Prostate gland (tissue), 2 donors: ENCODE measurements around the gene RPS14.

Experiments
- POLR2A ChIP-seq: fragments of 450-650 bp; IDR thresholded peaks from one replicate; pipeline ENCODE4 v1.6.1; 2016; ENCODE audit warnings: antibody characterized with exemption, mild to moderate bottlenecking
- TF ChIP-seq, protein P1 (sequence below), 4 experiments: fragments of 200-600 bp in 2 of 4; fragments of 450-650 bp in 2 of 4; sonication (generic) in 2 of 4; IDR thresholded peaks; 1 replicate in 3 of 4; 2 replicates in 1 of 4; pipeline ENCODE4 v1.5.1; 2016 to 2019; ENCODE audit warnings: antibody characterized with exemption in 4 of 4, mild to moderate bottlenecking in 2 of 4, moderate library complexity in 2 of 4

DNA sequence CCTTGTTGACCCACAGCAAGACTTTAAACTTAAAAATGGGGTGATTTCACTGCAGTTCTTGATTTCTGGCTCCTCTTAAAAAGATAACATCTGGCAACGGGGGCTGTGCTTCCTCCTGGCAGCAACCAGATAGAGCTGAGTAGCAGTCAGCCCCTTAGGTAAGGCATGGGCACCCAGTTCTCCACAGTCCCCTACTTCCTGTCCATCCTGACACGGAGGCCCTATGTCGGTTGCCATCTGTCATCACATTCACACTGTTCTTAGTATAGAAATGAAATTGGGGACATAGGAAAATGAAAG, 48.5 kb downstream of the RPS14 start:
- TF ChIP-seq, protein P1, sequence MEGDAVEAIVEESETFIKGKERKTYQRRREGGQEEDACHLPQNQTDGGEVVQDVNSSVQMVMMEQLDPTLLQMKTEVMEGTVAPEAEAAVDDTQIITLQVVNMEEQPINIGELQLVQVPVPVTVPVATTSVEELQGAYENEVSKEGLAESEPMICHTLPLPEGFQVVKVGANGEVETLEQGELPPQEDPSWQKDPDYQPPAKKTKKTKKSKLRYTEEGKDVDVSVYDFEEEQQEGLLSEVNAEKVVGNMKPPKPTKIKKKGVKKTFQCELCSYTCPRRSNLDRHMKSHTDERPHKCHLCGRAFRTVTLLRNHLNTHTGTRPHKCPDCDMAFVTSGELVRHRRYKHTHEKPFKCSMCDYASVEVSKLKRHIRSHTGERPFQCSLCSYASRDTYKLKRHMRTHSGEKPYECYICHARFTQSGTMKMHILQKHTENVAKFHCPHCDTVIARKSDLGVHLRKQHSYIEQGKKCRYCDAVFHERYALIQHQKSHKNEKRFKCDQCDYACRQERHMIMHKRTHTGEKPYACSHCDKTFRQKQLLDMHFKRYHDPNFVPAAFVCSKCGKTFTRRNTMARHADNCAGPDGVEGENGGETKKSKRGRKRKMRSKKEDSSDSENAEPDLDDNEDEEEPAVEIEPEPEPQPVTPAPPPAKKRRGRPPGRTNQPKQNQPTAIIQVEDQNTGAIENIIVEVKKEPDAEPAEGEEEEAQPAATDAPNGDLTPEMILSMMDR (IDR thresholded peaks at IDR 0.05), result no peak
- TF ChIP-seq POLR2A, result no peak
